Measurements from ENCODE around the gene NATD1.

The NATD1 gene

DNA sequence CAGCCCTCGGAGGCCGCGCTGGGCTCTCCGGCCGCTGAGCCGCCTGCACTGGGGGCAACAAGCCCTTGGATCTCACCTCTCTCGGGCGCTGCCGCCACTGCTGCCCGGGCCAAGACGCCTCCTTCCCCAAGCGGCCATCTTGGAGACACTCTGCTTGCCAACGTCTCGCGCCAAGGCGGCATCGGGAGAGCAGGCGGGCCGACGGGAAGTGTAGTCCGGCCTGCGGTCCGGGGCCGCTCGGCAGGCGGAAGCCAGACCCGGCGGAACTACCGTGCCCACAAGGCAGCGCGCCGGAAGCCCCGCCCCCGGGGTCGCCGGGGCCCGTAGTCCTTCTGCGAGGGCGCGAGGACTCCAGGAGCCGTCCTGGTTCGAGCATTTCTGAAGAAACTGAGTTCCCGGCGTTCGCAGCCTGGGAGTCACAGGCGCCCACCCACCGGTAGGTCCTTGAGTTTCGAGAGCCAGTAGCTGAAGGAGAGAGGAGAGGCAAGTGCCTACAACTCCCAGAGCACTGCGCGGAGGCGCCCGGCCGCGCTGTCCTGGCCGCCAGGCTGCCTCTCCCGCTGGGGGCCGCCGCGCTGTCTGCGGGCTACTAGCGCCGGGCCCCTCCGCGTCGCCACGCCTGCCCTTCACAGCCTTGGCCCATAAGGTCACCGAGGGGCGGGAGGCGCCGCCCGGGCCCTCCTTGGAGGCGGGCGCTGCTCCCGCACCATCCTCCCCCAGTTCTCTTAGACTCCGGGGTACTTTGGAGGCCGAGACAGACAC lies 39.0 kb downstream of the NATD1 start, which contains the start of gene TMEM11:
TMEM11 (minus strand) TSS at position 147 of the 762 bp plus-strand sequence; CDS start at position 138, 9 bp downstream.
- H3K4me3 ChIP-seq (ENCODE audit: low read depth, low read length) = peak within 1 kb of the TSS; percentile 100
- no peak for TF ChIP-seq CTCF (IDR thresholded peaks at IDR 0.05; ENCODE audit: borderline replicate concordance, insufficient read depth, low read depth, low read length)

GRCh38 chr17:21213638-21214014 lies 39.6 kb downstream of the NATD1 start:
- peak overlapping the region; percentile 100 for H3K4me3 ChIP-seq (ENCODE audit: low read depth, low read length)
- no peak for TF ChIP-seq CTCF (IDR thresholded peaks at IDR 0.05; ENCODE audit: borderline replicate concordance, insufficient read depth, low read depth, low read length)

DNA sequence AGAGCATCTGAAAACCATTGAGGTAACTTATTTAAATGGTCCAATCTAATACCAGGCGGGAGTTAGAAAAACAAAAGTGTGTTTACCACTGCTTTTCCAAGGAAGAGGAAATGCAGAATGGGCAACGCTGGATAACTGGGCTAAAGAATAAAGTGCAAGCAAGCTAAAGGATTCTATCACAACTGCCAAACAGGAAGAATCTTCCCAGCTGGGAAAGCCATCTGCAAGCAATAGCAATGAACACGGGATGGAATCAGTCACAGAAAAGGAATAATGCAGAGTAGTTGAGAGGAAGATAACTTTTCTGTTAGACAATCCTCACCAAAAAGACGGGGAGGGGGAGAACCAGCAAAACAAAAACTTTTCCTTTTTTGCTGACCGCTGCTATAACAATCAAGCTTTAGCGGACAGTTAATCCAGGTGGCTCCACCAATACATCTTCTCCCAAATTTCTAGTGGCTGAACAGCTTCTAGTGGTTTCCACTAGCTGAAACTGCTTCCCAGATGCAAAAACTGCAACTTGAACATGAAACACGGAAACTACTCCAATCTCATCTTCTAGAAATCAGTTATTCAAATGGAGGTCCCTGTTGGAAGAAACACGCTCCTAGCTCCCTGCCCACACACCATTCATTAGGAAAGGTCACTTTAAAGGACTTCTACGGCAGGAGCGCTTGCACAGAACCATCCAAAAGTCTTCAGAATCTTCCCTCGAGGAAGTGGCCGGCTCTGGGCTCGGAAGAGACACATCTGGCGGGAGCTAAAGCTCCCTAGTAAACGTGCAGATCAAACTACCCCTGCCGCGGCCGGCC lies 40.2 kb downstream of the NATD1 start:
- H3K4me3 ChIP-seq (ENCODE audit: low read depth, low read length) = peak overlapping the region; percentile 100
- no peak for TF ChIP-seq CTCF (IDR thresholded peaks at IDR 0.05; ENCODE audit: borderline replicate concordance, insufficient read depth, low read depth, low read length)

DNA sequence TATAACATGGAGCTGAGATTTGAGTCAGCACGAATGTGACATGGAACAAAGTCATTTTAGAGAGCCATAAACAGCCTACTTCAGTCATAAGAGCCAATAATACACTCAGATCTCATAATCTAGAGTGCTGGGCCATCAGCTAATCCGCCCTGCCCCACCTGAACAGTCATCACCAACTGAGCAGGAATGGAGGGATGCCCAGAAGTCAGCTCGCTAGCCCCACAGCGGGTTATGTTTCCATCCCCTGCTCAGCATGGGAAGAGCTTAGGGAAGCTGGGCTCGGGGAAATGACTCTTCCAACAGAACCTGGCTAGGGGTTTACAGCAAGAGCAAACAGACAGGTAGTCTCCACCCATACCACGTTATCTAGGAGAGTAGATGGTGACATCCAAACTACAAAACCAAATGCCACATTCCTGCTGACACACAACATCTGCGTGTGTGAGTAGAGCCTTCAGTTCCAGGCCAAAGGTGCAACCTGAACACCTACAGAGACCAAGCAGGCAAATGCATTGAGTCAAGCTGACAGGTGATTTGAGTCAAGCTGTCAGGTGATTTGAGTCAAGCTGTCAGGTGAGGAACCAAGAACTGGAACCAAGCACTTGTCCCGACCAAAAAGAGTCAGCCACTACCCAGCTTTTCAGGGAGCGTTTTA lies 41.3 kb downstream of the NATD1 start:
- H3K4me3 ChIP-seq (ENCODE audit: low read depth, low read length) = peak overlapping the region; percentile 28
- no peak for TF ChIP-seq CTCF (IDR thresholded peaks at IDR 0.05; ENCODE audit: borderline replicate concordance, insufficient read depth, low read depth, low read length)

DNA sequence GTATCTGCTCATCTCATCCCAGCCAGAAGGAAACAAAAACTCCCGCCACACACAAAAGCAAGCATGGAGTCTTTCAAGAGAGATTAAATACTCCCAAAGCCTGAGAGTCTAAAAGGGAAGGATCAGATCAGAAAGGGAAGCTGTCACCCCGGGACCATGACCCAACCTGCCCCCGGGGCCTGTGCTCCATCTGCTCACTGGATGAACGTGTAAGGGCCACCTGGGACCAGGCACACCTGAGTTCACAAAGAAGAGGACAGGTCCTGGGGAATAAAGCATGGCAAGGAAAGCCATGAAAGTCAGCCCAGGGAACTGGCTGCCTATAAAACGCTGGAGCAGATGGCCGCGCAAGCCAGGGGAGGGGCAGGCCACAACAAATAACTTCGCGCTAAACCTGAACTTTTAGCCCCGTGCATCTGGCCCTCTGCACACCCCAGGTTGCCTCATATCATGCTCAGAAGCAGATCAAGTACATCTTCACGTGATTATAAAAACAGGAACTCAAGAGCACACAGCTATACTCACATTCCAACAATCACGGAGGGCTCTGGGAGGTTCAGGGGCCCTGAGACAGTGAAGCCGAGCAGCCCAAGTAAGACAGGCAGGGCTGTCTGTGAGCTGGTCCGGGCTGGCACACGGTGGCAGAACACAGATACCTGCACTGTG lies 42.7 kb downstream of the NATD1 start:
- no peak for TF ChIP-seq CTCF (IDR thresholded peaks at IDR 0.05; ENCODE audit: borderline replicate concordance, insufficient read depth, low read depth, low read length)
- H3K4me3 ChIP-seq (ENCODE audit: low read depth, low read length) = no peak overlapping the region

GRCh38 chr17:21209511-21210175 lies 43.6 kb downstream of the NATD1 start:
- no peak for TF ChIP-seq CTCF (IDR thresholded peaks at IDR 0.05; ENCODE audit: borderline replicate concordance, insufficient read depth, low read depth, low read length)

More at GRCh38 chr17:21209511-21210175, 43.6 kb downstream of the NATD1 start:
- no peak overlapping the region for H3K4me3 ChIP-seq (ENCODE audit: low read depth, low read length)

Measured in GM12875 (cell line).